NB4 (cell line): ENCODE data around the gene FHIP1B.
A peak's percentile ranks its signal among the peaks of the same experiment; 100 is the strongest.

Source experiments
- DNase-seq: peaks from one replicate; pipeline ENCODE4 v3.0.0; 2010; ENCODE audit warnings: low read depth
- H3K4me3 ChIP-seq: one replicate; pipeline ENCODE4 v1.5.1; 2011; ENCODE audit warnings: mild to moderate bottlenecking, low read depth, low read length, moderate library complexity
- MAX ChIP-seq: IDR thresholded peaks from 2 replicates; pipeline ENCODE4 v1.6.1; 2011; ENCODE audit warnings: low read depth, low read length
- MYC ChIP-seq: IDR thresholded peaks from 2 replicates; pipeline ENCODE4 v1.6.1; 2011; ENCODE audit warnings: low read depth, low read length
- POLR2A ChIP-seq: IDR thresholded peaks from 2 replicates; pipeline ENCODE4 v1.6.1; 2011; ENCODE audit warnings: mild to moderate bottlenecking; ENCODE audit not compliant: insufficient read length; ENCODE audit errors: extremely low read depth
- TF ChIP-seq, protein P1 (sequence below): IDR thresholded peaks from one replicate; pipeline ENCODE4 v1.5.1; 2012; ENCODE audit warnings: low read depth, low read length

The FHIP1B gene

GRCh38 chr11:6197466-6198200 is 36.8 kb downstream of the FHIP1B start:
- H3K4me3 ChIP-seq, result no peak overlapping the region
- DNase-seq, result no peak
- TF ChIP-seq POLR2A (no peak), MAX (no peak), MYC (no peak)
- TF ChIP-seq, protein P1, sequence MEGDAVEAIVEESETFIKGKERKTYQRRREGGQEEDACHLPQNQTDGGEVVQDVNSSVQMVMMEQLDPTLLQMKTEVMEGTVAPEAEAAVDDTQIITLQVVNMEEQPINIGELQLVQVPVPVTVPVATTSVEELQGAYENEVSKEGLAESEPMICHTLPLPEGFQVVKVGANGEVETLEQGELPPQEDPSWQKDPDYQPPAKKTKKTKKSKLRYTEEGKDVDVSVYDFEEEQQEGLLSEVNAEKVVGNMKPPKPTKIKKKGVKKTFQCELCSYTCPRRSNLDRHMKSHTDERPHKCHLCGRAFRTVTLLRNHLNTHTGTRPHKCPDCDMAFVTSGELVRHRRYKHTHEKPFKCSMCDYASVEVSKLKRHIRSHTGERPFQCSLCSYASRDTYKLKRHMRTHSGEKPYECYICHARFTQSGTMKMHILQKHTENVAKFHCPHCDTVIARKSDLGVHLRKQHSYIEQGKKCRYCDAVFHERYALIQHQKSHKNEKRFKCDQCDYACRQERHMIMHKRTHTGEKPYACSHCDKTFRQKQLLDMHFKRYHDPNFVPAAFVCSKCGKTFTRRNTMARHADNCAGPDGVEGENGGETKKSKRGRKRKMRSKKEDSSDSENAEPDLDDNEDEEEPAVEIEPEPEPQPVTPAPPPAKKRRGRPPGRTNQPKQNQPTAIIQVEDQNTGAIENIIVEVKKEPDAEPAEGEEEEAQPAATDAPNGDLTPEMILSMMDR, result no peak

DNA sequence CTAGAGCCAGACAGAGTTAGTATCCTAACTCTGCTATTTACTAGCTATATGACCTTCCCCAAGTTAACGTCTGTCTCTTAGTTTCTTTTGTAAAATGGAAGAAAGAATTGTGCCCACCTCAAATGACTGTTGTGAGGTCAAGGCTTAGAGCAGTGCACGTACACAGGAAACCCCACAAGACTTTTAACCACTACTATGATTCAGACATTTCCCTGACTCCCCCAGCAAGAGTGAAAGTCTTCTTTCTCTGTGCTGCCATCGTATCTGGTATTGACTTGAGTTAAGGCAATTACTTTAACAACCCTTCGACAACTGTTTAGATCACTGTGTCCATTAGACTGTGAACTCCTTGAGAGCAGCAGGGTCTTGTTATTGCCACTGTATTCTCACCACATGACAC is 38.0 kb downstream of the FHIP1B start:
- TF ChIP-seq POLR2A (no peak), MAX (no peak), MYC (no peak)
- TF ChIP-seq, protein P1, result no peak
- peak; percentile 60 for DNase-seq
- no peak overlapping the region for H3K4me3 ChIP-seq

DNA sequence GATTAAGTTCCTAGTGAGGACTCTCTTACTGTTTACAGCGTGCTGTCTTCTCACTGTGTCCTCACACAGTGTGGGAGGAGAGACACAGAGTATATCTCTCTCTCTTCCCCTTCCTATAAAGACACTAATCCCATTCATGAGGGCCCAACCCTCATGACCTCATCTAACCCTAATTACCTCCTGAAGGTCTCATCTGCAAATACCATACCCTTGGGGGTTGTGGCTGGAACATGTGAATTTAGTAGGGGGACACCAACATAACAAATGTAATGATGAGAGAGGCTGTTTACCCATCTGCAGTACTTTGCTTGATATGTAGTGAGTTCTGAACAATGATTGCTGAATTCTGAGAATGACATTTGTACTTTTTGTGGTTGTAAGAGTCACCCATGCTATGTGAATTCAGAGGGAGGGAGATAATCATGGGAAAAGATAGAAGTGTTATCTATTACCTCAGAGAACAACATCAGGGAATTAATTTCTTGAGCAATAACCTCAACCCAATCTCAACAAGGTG is 40.3 kb downstream of the FHIP1B start:
- TF ChIP-seq POLR2A, result peak; percentile 42
- TF ChIP-seq MYC, result peak; percentile 62
- TF ChIP-seq MAX, result peak; percentile 56
- TF ChIP-seq, protein P1, result no peak
- peak; percentile 86 for DNase-seq

GRCh38 chr11:6191742-6192141 is 42.7 kb downstream of the FHIP1B start:
- no peak for TF ChIP-seq MYC
- TF ChIP-seq MAX, result no peak
- TF ChIP-seq, protein P1, result no peak
- no peak for TF ChIP-seq POLR2A
- DNase-seq, result peak; percentile 16
- no peak overlapping the region for H3K4me3 ChIP-seq

More for the DNA sequence above, 40.3 kb downstream of the FHIP1B start:
- no peak overlapping the region for H3K4me3 ChIP-seq

- TF ChIP-seq MYC, result no peak
- TF ChIP-seq MAX, result no peak
- no peak for TF ChIP-seq POLR2A
- TF ChIP-seq, protein P1, result no peak
- H3K4me3 ChIP-seq, result no peak overlapping the region
- no peak for DNase-seq
Measured at GRCh38 chr11:6175440-6175839, 59.0 kb downstream of the FHIP1B start.
